Ishikawa (cell line): ENCODE results near the gene SLC17A5.

Experiments used
- CEBPB ChIP-seq: IDR thresholded peaks from 2 replicates; pipeline ENCODE4 v1.6.1; 2012
- CREB1 ChIP-seq: IDR thresholded peaks from 2 replicates; pipeline ENCODE4 v1.6.1; 2012; ENCODE audit warnings: low read depth
- EP300 ChIP-seq: IDR thresholded peaks from 2 replicates; pipeline ENCODE4 v1.6.1; 2012; ENCODE audit warnings: borderline replicate concordance
- FOXM1 ChIP-seq: IDR thresholded peaks from 2 replicates; pipeline ENCODE4 v1.6.1; 2012; ENCODE audit warnings: low read depth, borderline replicate concordance
- NFIC ChIP-seq: IDR thresholded peaks from 2 replicates; pipeline ENCODE4 v1.6.1; 2012
- RAD21 ChIP-seq: IDR thresholded peaks from 2 replicates; pipeline ENCODE4 v1.6.1; 2012; ENCODE audit warnings: low read depth
- TAF1 ChIP-seq: IDR thresholded peaks from 2 replicates; pipeline ENCODE4 v1.6.1; 2012; ENCODE audit warnings: low read depth, mild to moderate bottlenecking
- TCF12 ChIP-seq: IDR thresholded peaks from 2 replicates; pipeline ENCODE4 v1.6.1; 2012; ENCODE audit warnings: low read depth
- TEAD4 ChIP-seq: IDR thresholded peaks from 2 replicates; pipeline ENCODE4 v1.6.1; 2012
- YY1 ChIP-seq: IDR thresholded peaks from 2 replicates; pipeline ENCODE4 v1.6.1; 2012; ENCODE audit warnings: low read depth
- TF ChIP-seq, protein P1 (sequence below): IDR thresholded peaks from 2 replicates; pipeline ENCODE4 v1.6.1; 2012
- TF ChIP-seq, protein P2 (sequence below): IDR thresholded peaks from 2 replicates; pipeline ENCODE4 v1.6.1; 2012; ENCODE audit warnings: low read depth, mild to moderate bottlenecking

DNA sequence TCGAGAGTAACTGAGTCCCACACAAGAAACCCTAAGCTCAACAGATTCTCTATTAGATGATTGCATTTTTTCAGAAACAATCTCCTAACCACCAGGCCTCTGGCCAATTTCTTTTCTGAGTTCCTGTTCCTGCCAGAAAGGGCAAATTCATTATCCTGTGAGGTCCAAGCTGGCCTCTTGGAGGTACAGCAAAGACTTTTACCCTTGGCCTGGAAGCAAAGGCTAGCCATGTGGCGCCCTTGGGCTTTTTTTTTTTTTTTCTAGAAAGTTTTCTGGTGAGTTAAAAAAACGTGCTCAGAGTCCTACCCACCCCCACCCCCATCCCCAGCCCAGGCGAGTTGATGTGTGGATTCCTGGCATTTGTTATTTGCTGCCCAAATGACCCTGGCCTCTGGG, 73.9 kb downstream of the SLC17A5 start:
- TF ChIP-seq TAF1 (no peak), TCF12 (no peak), CREB1 (no peak), EP300 (no peak), CEBPB (no peak), RAD21 (no peak), NFIC (no peak), FOXM1 (no peak), YY1 (no peak), TEAD4 (no peak)
- TF ChIP-seq, protein P1, sequence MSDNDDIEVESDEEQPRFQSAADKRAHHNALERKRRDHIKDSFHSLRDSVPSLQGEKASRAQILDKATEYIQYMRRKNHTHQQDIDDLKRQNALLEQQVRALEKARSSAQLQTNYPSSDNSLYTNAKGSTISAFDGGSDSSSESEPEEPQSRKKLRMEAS: peak; percentile 41; the same call in 1 of the 2 replicates
- TF ChIP-seq, protein P2, sequence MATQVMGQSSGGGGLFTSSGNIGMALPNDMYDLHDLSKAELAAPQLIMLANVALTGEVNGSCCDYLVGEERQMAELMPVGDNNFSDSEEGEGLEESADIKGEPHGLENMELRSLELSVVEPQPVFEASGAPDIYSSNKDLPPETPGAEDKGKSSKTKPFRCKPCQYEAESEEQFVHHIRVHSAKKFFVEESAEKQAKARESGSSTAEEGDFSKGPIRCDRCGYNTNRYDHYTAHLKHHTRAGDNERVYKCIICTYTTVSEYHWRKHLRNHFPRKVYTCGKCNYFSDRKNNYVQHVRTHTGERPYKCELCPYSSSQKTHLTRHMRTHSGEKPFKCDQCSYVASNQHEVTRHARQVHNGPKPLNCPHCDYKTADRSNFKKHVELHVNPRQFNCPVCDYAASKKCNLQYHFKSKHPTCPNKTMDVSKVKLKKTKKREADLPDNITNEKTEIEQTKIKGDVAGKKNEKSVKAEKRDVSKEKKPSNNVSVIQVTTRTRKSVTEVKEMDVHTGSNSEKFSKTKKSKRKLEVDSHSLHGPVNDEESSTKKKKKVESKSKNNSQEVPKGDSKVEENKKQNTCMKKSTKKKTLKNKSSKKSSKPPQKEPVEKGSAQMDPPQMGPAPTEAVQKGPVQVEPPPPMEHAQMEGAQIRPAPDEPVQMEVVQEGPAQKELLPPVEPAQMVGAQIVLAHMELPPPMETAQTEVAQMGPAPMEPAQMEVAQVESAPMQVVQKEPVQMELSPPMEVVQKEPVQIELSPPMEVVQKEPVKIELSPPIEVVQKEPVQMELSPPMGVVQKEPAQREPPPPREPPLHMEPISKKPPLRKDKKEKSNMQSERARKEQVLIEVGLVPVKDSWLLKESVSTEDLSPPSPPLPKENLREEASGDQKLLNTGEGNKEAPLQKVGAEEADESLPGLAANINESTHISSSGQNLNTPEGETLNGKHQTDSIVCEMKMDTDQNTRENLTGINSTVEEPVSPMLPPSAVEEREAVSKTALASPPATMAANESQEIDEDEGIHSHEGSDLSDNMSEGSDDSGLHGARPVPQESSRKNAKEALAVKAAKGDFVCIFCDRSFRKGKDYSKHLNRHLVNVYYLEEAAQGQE: no peak
